KBM-7 (cell line): ENCODE measurements around the gene NAPEPLD.
"Not testable (repeated sequence)": the region's sequence is repeated elsewhere in the genome, so short reads cannot be mapped to it uniquely, and the experiment has no call there.

Experiments
- DNase-seq: peaks from one replicate; pipeline ENCODE4 v3.0.0-alpha.2; 2015
- in situ Hi-C: fragments of 300-500 bp; cut with MboI; formaldehyde crosslinking; loops from 2 replicates; pipeline ENCODE4 v1.14.3; 2020; ENCODE audit warnings: low sequenced_read_pairs, low pct_unique_long_range_greater_than_20kb, mixed read lengths

NAPEPLD gene

GRCh38 chr7:103117465-103117864, 31.4 kb downstream of the NAPEPLD start:
- DNase-seq: no peak
- in situ Hi-C loops: no loop called here

GRCh38 chr7:103116991-103117390, 31.9 kb downstream of the NAPEPLD start:
- in situ Hi-C loops: no loop called here
- DNase-seq: no peak

- DNase-seq: no peak
- in situ Hi-C loops: no loop called here
Observed at GRCh38 chr7:103116511-103116910, 32.4 kb downstream of the NAPEPLD start.

- in situ Hi-C loops: no loop called here
- DNase-seq: no peak
Observed at GRCh38 chr7:103115771-103116170, 33.1 kb downstream of the NAPEPLD start.

DNA sequence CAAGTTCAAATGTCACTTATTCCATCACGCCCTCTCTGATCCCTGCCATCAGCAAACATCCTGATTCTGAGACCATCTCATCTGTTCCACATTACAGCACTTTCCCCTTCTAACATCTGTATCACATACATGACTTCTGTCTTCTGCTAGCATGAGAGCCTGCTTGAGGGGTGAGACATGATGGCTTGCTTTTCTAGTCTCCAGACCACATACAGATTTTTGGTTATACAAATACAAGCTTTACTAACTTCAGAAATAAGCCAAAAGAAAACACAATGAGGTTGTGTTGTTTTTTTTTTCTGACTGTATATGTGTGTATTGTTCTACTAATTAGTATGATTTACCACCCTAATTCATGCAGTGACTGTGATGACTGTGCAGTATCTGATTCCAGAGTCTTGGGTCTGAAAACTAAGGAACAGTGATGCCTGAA, 34.3 kb downstream of the NAPEPLD start:
- in situ Hi-C loops: no loop called here
- DNase-seq: no peak

GRCh38 chr7:103113164-103113563, 35.7 kb downstream of the NAPEPLD start:
- in situ Hi-C loops: no loop called here
- no peak for DNase-seq

DNA sequence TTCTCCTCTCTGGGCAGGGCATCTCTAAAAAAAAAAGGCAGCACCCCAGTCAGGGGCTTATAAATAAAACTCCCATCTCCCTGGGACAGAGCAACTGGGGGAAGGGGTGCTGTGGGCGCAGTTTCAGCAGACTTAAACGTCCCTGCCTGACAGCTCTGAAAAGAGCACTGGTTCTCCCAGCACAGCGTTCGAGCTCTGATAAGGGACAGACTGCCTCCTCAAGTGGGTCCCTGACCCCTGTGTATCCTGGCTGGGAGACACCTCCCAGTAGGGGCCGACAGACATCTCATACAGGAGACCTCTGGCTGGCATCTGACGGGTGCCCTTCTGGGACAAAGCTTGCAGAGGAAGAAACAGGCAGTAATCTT, 42.2 kb downstream of the NAPEPLD start:
- DNase-seq, in situ Hi-C loops: not testable (repeated sequence)

DNA sequence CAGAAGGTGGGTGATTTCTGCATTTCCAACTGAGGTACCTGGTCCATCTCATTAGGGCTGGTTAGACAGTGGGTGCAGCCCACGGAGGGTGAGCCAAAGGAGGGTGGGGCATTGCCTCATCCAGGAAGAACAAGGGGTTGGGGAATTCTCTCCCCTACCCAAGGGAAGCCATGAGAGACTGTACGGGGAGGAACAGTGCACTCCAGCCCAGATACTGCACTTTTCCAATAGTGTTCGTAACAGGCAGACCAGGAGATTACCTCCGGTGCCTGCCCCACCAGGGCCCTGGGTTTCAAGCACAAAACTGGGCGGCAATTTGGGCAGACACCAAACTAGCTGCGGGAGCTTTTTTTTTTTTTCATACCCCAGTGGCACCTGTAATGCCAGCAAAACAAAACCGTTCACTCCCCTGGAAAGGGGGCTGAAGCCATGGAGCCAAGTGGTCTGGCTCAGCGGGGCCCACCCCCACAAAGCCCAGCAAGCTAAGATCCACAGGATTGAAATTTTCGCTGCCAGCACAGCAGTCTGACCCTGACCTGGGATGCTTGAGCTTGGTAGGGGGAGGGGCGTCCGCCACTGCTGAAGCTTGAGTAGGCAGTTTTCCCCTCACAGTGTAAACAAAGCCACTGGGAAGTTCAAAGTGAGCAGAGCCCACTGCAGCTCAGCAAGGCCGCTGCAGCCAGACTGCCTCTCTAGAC, 42.7 kb downstream of the NAPEPLD start:
- no peak for DNase-seq
- in situ Hi-C loops: no loop called here

GRCh38 chr7:103101543-103101942, 47.4 kb downstream of the NAPEPLD start:
- in situ Hi-C loops: no loop called here

GRCh38 chr7:103100348-103100747, 48.6 kb downstream of the NAPEPLD start:
- in situ Hi-C loops: no loop called here
- no peak for DNase-seq

More at GRCh38 chr7:103101543-103101942, 47.4 kb downstream of the NAPEPLD start:
- no peak for DNase-seq

GRCh38 chr7:103097041-103097440, 51.9 kb downstream of the NAPEPLD start:
- DNase-seq: no peak
- in situ Hi-C loops: no loop called here

DNA sequence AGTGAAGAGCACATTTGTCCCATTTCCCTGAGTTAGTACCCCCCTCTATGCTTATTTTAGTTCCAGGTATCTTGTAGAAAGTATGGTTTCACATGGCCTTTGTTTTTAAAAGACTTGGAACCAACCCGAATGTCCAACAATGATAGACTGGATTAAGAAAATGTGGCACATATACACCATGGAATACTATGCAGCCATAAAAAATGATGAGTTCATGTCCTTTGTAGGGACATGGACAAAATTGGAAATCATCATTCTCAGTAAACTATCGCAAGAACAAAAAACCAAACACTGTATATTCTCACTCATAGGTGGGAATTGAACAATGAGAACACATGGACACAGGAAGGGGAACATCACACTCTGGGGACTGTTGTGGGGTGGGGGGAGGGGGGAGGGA, 53.3 kb downstream of the NAPEPLD start:
- in situ Hi-C loops: not testable (repeated sequence)

DNA sequence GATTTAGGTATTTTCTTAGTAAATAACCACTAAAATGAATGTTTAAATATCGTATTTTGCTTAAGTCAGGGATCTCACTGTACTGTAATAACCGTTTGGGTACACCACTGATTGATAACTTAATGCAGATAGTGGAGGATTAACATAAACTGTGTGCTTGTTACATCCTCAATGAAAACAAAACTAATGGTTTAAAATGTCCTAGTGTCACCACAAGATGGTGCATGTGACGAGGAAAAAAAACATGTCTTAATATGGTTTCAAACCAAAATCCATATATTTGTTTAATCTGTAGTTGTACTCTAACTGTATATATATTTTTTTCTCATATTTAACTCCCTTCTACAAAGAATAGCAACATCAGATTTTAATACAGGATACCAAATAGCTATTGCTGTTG, 54.8 kb downstream of the NAPEPLD start:
- in situ Hi-C loops: no loop called here
- DNase-seq: no peak

More for the DNA sequence above, 53.3 kb downstream of the NAPEPLD start:
- not testable (repeated sequence) for DNase-seq

DNA sequence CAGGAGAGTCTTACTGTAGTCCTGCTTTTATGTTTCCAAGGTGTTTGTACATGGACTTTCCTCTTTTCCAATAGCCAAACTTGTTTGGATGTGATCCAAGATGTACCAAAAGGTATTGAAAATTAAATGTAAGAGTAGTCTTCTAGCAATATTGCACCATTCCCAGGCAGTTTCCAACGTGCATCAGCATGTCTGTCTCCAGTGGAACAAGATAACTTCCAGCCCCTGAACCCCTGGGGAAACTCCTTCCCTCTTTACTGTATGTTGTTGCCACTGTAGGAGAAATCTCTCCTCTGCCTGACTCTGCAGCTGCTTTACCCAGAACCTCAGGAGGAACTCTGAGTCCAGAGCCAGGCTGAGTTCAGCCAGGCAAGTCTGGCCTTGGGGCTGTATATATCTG, 55.5 kb downstream of the NAPEPLD start:
- in situ Hi-C loops: no loop called here
- no peak for DNase-seq

GRCh38 chr7:103092321-103092720, 56.6 kb downstream of the NAPEPLD start:
- DNase-seq, in situ Hi-C loops: not testable (repeated sequence)

DNA sequence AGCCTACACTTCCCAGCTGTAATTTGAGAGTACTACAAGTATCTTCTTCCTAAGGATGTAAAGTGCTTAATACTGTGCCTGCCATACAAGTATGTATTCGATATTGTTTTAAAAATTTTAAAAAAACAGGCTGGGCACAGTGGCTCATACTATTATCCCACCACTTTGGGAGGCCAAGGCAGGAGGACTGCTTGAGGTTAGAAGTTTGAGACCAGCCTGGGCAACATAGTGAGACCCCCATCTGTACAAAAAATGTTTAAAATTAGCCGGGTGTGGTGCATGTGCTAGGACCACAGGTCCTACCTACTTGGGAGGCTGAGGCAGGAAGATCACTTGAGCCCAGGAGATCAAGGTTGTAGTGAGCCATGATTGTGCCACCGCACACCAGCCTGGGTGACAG, 65.7 kb downstream of the NAPEPLD start:
- in situ Hi-C loops: no loop called here
- no peak for DNase-seq

DNA sequence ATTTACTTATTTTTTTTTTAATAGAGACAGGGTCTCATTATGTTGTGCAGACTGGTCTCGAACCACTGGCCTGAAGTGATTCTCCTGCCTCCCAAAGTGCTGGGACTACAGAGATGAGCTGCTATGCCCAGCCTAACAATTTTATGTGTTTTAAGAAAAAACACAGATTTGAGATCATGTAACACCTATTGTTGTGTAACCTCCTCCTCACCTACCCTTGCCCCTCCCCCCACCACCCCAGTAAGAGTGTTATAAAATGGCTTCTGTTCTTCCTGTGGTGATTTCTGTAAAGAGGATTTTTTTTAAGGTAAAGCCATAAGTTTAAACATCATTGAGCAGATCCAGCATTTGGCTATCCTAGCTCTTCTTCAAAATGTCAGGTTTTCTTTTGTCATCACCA, 66.4 kb downstream of the NAPEPLD start:
- no peak for DNase-seq
- in situ Hi-C loops: no loop called here

DNA sequence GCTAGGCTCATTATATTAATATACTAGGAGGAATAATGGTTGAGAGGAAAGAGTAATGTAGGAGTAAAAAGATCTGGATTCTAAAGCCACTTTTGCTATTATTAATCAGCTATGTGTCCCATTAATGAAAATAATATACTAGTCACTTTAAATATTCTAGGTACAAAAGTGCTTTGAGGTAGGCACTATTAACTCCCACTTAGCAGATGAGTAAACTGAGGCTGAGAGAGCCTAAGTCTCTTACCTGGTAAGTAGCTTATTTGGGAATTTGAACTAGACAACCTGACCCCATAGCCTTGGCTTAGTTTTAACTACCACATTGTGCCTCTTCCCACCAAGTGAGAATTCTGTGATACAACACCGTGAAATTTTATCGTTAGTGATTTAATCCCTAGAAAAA, 68.0 kb downstream of the NAPEPLD start:
- in situ Hi-C loops: no loop called here
- no peak for DNase-seq

- DNase-seq: no peak
- in situ Hi-C loops: no loop called here
Observed at GRCh38 chr7:103079836-103080235, 69.1 kb downstream of the NAPEPLD start.

DNA sequence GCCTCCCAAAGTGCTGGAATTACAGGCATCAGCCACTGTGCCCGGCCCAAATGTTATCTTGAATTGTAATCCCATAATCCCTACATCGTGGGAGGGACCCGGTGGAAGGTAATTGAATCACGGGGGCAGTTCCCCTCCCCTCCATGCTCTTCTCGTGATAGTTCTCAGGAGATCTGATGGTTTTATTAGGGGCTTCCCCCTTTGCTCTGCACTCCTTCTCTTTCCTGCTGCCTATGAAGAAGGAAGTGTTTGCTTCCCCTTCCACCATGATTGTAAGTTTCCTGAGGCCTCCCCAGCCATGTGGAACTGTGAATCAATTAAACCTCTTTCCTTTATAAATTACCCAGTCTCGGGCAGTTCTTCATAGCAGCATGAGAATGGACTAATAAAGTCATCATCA, 70.7 kb downstream of the NAPEPLD start:
- in situ Hi-C loops: not testable (repeated sequence)
- peak; percentile 60 for DNase-seq

DNA sequence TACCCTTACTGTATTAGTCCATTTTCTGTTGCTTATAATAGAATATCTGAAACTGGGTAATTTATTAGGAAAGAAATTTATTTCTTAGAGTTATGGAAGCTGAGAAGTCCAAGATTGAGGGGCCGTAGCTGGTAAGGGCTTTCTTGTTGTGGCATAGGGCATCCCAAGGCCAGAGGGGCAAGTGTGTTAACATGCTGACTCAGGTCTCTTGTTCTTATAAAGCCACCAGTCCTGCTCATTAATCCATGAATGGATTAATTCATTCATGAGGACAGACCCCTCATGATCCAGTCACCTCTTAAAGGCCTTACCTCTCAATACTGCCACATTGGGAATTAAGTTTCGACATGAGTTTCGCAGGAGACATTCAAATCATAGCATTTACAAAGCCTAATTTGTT, 71.6 kb downstream of the NAPEPLD start:
- in situ Hi-C loops: no loop called here
- no peak for DNase-seq
